ENCODE measurements around the gene PLA2G6.
A peak's percentile ranks its signal among the peaks of the same experiment; 100 is the strongest.
"Not testable (repeated sequence)": the region's sequence is repeated elsewhere in the genome, so short reads cannot be mapped to it uniquely, and the experiment has no call there.

The PLA2G6 gene

GRCh38 chr22:38135133-38135706, 46.4 kb downstream of the PLA2G6 start:
- DNase-seq (ENCODE audit: low read depth in 1 of 2, low spot score in 1 of 2): no peak

GRCh38 chr22:38133331-38133730, 48.3 kb downstream of the PLA2G6 start:
- no peak for DNase-seq (ENCODE audit: low read depth in 1 of 2, low spot score in 1 of 2)

GRCh38 chr22:38132794-38133193, 48.8 kb downstream of the PLA2G6 start:
- DNase-seq (ENCODE audit: low read depth in 1 of 2, low spot score in 1 of 2): no peak

GRCh38 chr22:38132136-38132535, 49.5 kb downstream of the PLA2G6 start:
- no peak for DNase-seq (ENCODE audit: low read depth in 1 of 2, low spot score in 1 of 2)

GRCh38 chr22:38131399-38131798, 50.2 kb downstream of the PLA2G6 start:
- no peak for DNase-seq (ENCODE audit: low read depth in 1 of 2, low spot score in 1 of 2)

- DNase-seq (ENCODE audit: low read depth in 1 of 2, low spot score in 1 of 2): no peak
Measured at GRCh38 chr22:38129856-38130255, 51.8 kb downstream of the PLA2G6 start.

GRCh38 chr22:38129021-38129420, 52.6 kb downstream of the PLA2G6 start:
- DNase-seq (ENCODE audit: low read depth in 1 of 2, low spot score in 1 of 2): no peak

- DNase-seq (ENCODE audit: low read depth in 1 of 2, low spot score in 1 of 2): no peak
Measured at GRCh38 chr22:38127869-38128268, 53.8 kb downstream of the PLA2G6 start.

- no peak for DNase-seq (ENCODE audit: low read depth in 1 of 2, low spot score in 1 of 2)
Measured at GRCh38 chr22:38126928-38127668, 54.5 kb downstream of the PLA2G6 start.

- no peak for DNase-seq (ENCODE audit: low read depth in 1 of 2, low spot score in 1 of 2)
Measured at GRCh38 chr22:38125751-38126201, 55.9 kb downstream of the PLA2G6 start.

- DNase-seq (ENCODE audit: low read depth in 1 of 2, low spot score in 1 of 2): no peak
Measured at GRCh38 chr22:38125038-38125610, 56.5 kb downstream of the PLA2G6 start.

- DNase-seq (ENCODE audit: low read depth in 1 of 2, low spot score in 1 of 2): no peak
Measured at GRCh38 chr22:38124236-38124974, 57.2 kb downstream of the PLA2G6 start.

GRCh38 chr22:38122616-38123015, 59.0 kb downstream of the PLA2G6 start:
- no peak for DNase-seq (ENCODE audit: low read depth in 1 of 2, low spot score in 1 of 2)

- DNase-seq (ENCODE audit: low read depth in 1 of 2, low spot score in 1 of 2): no peak
Measured at GRCh38 chr22:38120359-38121110, 61.1 kb downstream of the PLA2G6 start.

GRCh38 chr22:38118747-38119146, 62.9 kb downstream of the PLA2G6 start:
- DNase-seq (ENCODE audit: low read depth in 1 of 2, low spot score in 1 of 2): not testable (repeated sequence)

GRCh38 chr22:38118182-38118581, 63.4 kb downstream of the PLA2G6 start:
- DNase-seq (ENCODE audit: low read depth in 1 of 2, low spot score in 1 of 2): no peak

- not testable (repeated sequence) for DNase-seq (ENCODE audit: low read depth in 1 of 2, low spot score in 1 of 2)
Measured at GRCh38 chr22:38117556-38117955, 64.1 kb downstream of the PLA2G6 start.

- DNase-seq (ENCODE audit: low read depth in 1 of 2, low spot score in 1 of 2): no peak
Measured at GRCh38 chr22:38115423-38116205, 66.0 kb downstream of the PLA2G6 start.

- peak; percentile 45 to 71 for DNase-seq (ENCODE audit: low read depth in 1 of 2, low spot score in 1 of 2)
Measured at GRCh38 chr22:38114484-38115398, 66.9 kb downstream of the PLA2G6 start.
